ENCODE data around the gene ADGRV1.
"Not testable (repeated sequence)": the region's sequence is repeated elsewhere in the genome, so short reads cannot be mapped to it uniquely, and the experiment has no call there.

The ADGRV1 gene

DNA sequence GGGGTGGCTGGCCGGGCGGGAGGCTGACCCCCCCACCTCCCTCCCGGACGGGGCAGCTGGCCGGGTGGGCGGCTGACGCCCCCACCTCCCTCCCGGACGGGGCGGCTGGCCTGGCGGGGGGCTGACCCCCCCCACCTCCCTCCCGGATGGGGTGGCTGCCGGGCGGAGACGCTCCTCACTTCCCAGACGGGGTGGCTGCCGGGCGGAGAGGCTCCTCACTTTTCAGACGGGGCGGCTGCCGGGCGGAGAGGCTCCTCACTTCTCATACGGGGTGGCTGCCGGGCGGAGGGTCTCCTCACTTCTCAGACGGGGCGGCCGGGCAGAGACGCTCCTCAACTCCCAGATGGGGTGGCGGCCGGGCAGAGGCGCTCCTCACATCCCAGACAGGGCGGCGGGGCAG lies 37.2 kb downstream of the ADGRV1 start:
- DNase-seq = not testable (repeated sequence)

DNA sequence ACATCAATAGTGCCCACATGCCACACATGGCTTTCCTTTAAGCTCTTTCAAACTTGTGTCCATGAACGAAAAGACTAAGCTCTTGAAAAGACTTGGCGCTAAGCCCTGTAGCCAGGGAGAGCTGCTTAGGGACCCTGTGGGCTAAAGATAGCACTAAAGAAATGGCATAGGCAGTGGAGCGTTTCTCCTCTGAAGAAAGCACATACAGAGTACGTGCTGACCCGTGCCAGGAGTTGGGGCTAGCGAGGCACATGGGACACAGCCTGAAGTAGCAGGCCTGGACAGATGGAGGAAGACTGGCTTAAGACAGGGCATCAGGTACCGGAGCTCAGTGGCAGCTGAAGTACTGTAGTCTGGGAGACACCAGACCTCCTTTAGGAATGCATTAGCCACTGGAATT lies 39.7 kb downstream of the ADGRV1 start:
- no peak for DNase-seq

DNA sequence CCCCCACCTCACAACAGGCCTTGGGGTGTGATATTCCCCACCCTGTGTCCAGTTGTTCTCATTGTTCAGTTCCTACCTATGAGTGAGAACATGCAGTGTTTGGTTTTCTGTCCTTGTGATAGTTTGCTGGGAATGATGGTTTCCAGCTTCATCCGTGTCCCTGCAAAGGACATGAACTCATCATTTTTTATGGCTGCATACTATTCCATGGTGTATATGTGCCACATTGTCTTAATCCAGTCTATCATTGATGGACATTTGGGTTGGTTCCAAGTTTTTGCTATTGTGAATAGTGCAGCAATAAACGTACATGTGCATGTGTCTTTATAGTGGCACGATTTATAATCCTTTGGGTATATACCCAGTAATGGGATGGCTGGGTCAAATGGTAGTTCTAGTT lies 41.7 kb downstream of the ADGRV1 start:
- DNase-seq = not testable (repeated sequence)

DNA sequence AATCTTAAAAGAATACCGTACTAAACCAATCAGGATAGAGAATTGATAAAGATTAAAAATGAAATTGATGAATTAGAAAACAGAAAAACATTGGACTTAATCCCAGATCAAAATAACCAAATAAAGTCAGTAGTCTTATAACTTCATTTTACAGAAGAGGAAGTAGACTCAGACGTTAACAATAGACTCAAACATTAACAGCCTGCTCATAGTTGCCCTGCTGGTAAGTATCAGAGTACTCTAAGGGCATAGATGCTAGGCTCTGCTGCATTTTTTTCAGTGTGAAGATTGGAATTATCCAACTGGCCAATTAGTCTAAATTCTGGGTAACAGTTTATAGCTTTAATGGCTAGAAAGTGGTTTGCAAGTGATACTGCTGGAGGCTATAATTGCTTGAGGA lies 42.9 kb downstream of the ADGRV1 start:
- no peak for DNase-seq

DNA sequence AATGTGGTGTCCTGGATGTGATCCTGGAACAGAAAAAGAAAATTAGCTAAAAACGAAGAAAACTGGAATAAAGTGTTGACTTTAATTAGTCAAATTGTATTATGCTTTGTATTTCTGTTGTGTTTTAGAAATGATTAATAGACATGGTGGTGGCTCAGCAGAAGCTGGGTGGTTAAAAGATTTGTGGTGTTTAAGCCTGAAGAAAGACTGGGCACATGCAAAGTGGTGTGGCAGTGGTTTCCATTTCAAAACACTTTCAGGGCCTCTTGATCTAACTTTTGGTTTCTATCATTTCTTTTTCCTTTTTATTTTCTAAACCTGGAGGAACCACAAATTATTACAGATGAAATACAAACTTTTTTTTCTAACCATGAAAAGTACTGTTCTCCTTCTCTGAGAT lies 44.1 kb downstream of the ADGRV1 start:
- DNase-seq = no peak

DNA sequence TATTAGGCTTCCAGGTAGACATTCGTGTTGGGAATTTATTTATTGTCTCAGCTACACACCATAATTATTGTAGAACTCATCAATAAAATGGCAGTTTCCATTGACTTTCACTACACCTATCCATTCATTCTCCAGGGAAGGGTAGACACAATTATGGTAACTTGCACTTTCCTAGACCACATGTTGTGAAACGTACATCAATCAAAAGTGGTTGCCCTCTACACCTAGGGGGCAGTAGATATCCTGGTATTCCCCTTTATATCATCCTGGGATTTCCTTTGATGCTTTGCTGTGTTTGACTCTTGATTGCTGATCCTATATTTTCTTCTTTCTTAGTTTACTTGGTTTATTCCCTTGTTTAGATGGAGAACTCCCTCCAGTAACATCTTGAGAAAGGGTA lies 47.9 kb downstream of the ADGRV1 start:
- DNase-seq = peak in 1 of 2 experiments; percentile 8

DNA sequence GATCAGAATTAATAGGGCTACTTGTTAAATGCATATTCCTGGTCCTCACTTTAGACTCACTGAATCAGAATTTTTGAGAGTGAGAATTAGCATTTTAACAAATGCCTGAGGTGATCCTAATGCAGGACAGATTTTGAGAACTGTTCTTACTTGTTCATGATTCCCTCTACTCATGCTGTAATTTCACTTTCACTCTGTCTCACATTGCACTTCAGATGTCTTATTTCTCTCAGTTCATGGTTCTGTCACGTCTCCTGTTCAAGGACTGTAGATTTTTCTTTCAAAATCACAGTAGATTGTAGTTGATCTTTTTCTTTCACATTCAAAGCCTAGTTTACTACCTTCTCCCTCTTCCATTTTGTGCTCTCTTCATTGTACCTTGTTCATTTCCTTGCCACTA lies 54.3 kb downstream of the ADGRV1 start:
- no peak for DNase-seq

DNA sequence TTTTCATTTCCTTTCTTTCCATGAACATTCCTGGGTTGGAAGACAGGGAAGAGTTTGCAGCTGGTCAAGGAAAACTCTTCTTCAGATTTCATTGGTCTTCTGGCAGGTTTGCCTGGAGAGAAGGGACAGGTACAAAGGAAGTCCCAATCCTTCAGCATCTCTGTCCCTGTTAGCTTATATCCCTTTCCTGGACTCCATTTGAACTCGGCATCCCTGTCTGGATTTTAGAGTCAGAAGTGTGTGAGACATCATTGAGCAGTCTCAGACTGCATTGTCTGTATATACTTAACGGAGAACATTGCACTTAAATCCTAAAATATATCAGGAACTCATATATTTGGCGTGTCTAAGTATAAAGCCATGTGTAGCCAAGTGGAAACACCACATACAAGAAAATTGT lies 54.9 kb downstream of the ADGRV1 start:
- no peak for DNase-seq

DNA sequence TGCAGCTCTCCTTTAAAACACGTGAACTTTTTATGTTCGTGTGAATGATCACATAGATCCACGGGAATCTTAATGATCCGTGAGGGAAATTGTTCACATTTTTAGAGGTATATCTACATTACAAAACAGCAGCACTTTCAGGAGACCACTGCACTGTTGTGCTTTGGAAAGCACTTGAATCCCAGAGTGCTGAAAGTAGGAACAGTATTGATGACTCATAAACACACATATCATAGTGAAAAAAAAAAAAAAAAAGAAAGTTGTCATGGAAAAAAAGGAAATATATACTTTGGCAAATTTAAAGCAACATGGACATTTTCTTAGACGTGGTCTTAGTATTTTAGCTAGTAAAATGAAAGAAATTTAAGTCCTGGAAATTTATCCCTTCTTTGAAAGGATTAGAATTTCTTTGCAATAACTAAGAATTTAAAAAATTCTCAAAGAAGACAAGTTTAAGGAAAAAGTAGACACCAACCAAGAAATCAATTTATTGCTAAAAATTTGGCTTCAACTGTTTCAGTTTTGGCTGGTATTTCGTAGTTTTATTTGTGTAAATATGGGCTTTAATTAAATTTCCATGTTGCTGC lies 55.4 kb downstream of the ADGRV1 start:
- no peak for DNase-seq

DNA sequence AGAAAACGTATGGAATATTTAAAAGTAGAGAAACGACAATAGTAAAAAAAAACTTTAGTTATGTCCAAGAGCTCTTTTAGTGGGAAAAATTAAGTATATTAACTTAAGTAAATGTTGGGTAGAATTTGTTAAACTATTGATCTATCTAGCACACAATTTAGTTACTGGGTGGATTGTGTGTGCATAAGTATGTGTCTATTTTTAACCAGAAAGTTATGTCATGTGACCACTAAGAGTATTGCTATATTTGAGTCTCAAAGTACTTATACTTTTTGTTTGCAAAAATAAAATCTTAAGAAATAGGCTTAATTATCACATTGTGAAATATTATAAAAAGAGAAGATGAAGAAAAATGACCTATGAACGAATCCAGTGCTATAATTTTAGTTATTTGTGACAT lies 56.8 kb downstream of the ADGRV1 start:
- no peak for DNase-seq

DNA sequence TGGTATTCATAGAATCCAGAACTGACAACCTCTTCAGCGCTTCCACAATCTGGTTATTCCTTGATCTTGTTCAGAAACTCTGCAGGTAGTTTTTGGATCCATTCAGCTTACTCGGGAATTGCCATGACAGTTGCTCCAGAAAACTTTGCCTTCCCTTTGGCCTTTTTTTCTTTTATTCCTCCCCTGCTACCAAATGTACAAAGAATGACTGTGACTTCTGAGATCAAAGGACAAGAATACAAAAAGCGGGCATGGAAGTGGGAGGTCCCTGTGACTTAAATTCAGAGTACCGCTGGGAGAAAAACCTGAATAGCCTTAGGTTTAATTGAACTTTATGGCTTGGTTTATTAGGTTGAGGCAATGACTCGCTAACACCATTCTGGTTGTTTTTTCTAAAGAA lies 59.5 kb downstream of the ADGRV1 start:
- no peak for DNase-seq

DNA sequence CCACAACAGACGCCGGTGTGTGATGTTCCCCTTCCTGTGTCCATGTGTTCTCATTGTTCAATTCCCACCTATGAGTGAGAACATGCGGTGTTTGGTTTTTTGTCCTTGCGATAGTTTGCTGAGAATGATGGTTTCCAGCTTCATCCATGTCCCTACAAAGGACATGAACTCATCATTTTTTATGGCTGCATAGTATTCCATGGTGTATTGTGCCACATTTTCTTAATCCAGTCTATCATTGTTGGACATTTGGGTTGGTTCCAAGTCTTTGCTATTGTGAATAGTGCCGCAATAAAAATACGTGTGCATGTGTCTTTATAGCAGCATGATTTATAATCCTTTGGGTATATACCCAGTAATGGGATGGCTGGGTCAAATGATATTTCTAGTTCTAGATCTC lies 61.2 kb downstream of the ADGRV1 start:
- not testable (repeated sequence) for DNase-seq

DNA sequence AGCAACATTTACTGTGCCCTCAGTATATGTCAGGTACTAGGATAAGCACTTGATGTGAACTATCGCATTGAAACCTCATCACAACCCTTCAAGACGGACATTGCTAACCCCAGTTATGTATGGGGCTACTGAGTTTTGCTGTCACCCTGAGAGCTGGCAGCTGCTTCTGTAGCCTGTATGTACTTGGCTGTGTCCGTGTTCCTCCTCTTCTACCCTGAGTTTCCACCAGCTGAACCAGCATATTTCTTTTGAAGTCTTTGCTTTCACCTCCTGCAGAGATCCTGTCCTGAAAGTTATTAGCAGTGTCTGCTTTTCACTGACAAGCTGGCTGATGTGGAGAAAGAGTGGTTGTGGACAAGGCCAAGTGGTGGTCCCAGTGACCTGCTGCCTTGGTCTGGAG lies 63.3 kb downstream of the ADGRV1 start:
- no peak for DNase-seq

DNA sequence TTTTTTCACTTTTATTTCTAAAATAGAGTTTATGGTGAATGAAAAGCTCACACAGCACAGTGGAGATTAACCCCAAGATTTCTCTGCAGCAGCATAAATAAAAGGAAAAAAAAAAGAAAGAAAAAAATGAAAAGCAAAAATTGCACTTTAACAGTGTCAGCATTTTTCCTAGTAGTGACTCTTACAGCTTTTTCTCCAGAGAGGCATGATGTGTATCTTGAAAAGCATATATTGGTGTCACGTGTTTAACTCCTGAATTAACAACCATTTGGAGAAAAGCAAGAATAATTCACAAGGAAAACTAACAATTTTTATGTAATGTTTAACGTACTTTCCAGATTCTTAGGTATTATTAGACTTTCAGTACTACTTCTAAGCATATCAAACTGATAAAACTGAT lies 67.9 kb downstream of the ADGRV1 start:
- DNase-seq = no peak

DNA sequence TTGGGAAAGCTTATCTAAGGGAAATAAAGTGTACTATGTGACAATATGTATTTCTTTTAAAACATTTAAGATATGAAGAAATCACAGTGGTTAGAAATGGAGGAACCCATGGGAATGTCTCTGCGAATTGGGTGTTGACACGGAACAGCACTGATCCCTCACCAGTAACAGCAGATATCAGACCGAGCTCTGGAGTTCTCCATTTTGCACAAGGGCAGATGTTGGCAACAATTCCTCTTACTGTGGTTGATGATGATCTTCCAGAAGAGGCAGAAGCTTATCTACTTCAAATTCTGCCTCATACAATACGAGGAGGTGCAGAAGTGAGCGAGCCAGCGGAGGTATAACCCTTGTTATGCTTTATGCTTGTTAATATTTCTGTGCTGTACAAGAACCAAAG lies 69.9 kb downstream of the ADGRV1 start:
- DNase-seq = no peak

DNA sequence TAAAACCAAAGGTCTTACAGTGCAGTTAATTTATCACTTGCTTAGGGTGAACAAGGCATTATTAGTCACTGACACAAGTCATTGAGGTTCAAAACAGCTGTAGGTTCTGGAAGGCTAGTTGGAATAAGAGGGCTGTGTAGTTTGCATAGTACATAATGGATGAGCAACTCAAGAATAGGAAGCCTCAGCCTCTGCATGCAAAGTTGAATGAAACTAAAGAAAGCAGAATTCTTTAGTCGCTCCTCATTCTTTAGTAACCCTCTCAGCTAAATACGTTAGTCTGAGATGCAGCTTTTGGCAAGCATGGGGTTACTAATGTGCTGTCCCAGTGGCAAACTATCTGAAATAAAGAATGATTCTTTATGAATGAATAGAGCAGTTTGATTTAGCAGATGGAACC lies 74.2 kb downstream of the ADGRV1 start:
- no peak for DNase-seq

DNA sequence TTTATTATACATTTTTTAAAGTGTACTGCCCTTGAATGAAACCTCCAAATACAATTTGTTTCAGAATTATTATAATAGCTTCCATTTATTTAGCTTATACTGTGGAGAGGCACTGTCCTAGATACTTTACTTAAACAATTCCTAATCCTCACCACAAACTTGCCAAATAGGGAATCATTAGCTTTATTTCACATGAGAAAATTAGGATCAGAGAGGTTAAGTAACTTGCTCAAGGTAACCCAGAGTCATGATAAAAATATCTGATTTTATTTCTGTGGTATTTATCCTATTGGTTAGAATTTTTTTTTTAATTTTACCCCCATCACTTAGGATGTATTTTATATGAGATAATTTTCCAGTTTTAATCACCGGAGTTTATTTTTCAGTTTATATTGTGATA lies 78.4 kb downstream of the ADGRV1 start:
- no peak for DNase-seq

DNA sequence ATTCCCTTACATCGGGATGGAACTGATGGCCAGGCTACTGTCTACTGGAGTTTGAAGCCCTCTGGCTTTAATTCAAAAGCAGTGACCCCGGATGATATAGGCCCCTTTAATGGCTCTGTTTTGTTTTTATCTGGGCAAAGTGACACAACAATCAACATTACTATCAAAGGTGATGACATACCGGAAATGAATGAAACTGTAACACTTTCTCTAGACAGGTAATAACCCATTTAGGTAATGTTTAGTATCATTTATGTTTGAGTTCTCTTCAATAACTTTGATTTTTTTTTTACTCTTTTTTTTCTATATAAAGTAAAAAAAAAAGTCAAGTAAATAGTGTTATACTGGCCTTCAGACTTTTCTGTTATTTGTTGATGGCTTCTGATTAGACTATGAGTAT lies 79.1 kb downstream of the ADGRV1 start:
- no peak for DNase-seq

DNA sequence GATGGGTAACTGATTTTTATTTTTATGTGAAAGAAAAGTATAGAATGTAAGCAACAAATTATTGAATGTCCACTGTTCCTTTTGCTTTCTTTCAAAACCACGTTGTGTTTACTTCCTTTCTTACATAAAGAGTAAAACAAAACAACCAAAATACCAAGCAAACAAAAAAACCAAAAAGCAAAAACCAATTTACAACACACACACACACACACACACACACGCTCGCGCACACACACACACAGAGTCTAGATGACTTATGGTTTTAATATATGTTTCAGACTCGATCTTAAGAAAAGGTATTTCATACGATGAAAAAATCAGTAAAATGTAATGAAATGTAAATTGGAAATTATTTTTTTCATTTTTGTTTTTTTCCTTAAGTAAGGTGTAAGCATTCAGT lies 80.3 kb downstream of the ADGRV1 start:
- peak in 1 of 2 experiments; percentile 6 for DNase-seq

DNA sequence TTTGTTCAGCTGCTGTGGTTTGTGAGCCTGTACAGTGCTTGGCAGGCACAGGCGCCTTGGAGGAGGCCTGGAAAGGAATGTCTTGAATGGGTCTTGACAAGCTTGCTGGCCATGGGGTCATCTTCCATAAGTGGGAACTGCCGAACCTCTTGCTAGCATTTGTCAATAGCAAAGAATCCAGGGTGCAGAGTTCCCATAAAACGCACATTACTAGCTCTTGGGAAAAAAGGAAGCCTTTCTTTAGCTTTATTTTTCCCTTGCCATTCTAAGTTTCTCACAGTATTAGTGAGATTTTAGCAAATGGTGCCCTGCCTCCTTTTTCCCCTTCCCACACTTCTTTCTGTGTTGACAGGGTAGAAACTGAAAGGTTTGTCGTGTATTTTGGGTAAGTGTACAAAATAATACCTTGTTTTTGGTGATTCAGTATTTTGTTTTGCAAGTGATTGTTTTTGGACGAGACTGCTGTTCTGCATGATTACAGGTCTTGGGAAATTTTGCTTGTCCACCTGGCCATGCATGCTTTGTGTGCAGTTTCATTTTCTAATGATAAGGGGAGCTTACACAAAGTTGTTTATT lies 82.0 kb downstream of the ADGRV1 start:
- DNase-seq = peak in 1 of 2 experiments; percentile 49

DNA sequence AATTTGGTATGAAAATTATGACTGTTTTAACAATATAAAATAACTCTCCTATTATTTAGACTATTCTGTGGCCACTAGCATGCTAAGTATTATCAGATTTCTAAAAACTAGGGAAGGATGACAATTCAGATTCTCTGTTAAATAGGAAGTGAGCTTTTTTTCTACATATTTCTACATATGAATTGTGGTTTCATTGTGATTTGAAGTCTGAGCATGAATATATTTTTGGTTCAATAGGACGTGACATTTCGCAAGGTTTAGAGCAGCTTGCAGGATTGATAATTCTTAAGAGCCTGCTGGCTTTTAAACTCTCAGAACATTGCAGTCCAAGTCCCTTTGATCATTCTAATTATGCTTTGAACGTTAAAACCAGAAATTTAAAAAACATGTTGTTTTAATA lies 82.9 kb downstream of the ADGRV1 start:
- DNase-seq = no peak

DNA sequence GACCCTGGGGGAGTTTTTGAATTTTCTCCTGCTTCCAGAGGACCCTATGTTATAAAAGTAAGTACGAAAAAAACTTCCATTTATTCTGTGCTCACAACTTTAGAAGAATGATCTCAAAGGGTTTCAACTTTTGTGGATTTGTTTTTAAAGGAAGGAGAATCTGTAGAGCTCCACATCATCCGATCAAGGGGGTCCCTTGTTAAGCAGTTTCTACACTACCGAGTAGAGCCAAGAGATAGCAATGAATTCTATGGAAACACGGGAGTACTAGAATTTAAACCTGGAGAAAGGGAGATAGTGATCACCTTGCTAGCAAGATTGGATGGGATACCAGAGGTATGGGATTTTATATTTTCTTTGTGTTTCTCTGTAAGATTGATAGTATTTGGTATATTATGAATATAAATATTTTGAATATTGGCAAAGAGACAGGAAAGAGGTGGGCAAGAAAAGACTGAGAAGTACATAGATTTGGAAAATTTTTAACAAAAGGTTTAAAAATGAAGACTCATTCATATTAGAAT lies 84.2 kb downstream of the ADGRV1 start:
- DNase-seq = no peak

DNA sequence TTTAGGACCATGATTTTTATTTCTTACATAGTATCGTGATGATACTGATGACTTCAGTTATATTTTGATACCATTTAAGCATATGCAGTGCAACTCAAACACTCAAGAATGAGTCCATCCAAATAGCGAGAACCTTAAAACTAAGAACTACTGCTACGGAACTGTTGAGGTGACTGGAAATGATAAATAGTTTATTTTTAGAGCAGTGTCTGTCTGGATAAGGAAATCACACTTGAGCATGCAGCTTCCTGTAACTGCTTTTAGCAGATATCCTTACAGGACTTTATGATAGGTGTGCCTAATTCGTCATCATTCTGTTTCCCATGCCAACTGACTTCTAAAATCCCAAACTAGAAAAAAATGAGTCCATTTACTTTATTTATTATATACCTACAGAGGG lies 85.5 kb downstream of the ADGRV1 start:
- no peak for DNase-seq

DNA sequence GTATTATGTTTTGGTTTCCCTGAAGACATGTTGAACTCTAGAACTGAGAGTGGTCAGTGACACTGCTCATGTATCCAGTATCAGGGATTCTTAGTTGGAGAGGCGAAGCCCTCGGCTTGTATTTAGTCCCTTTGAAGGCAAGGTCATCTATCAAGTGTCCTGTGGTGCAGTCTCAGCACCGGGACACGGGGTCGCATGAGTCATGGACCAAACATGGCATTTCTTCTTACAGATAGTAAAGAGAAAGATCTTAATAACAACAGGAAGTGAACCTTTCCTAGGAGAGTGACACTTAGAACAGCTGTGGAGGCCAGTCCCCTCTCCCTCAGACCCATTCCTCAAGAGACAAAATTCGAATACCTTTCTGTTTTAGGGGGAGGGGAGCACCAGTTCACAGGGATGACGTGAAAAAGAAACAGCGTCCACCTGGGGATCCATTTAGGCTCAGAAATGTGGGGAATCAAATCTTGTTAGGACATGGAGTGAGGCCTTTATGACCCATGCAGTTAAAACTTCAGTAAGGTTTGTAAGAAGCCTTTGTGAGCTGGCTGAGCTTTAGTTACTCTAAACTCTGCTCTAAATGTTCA lies 86.5 kb downstream of the ADGRV1 start:
- no peak for DNase-seq

DNA sequence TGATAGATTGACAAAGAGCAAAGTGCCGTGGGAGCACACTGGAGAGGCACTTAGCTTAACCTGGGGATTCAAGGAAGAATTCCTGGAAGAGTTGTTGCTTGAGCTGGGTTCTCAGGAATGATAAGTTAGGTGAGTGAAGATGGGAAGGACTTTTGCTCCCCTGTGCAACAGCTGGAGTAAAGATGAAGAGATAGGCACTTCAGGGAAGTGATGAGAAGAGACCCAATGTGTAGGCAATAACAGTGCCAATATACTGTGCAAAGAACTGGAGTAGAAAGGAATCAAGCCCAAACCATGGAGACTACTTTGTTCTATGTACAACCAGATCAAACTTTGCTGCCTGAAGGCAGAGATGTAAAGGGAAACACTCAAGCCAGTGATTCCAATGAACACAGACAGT lies 92.2 kb downstream of the ADGRV1 start:
- no peak for DNase-seq

Measured in NCI-H2081 (cell line).